ENCODE data around the gene HNRNPF. TPM values are rescaled to one million over a fixed set of nuclear protein-coding genes. Genes with fewer than 3 reads are reported as not detected.

Gene HNRNPF
- total RNA-seq, 1 donor from 2014 or later: 150 TPM

GRCh38 chr10:43387678-43388032 lies 21.3 kb downstream of the HNRNPF start:
- Histone ChIP-seq H3K27me3 (no peaks in the 10 kb centered on the region), H3K4me1 (peaks cover 32% of the 10 kb centered on the region), H3K9me3 (no peaks in the 10 kb centered on the region), H3K27ac (no peak overlapping the region), H3K4me3 (no peak overlapping the region), H3K36me3 (peaks cover 0 to 63% of the 10 kb centered on the region in 2 donors)
- TF ChIP-seq CTCF (IDR thresholded peaks at IDR 0.05): no peak
- no peak for TF ChIP-seq POLR2AphosphoS5 (IDR thresholded peaks at IDR 0.05; ENCODE audit: insufficient read depth in 1 of 2, low read depth in 1 of 2)
- no peak for TF ChIP-seq POLR2A (IDR thresholded peaks at IDR 0.05)
- DNase-seq (ENCODE audit: extremely low spot score in 2 of 2): no peak
- intact Hi-C loops (cut with DNase I): no loop called here

GRCh38 chr10:43386981-43387677 lies 21.9 kb downstream of the HNRNPF start:
- Histone ChIP-seq H3K27ac (no peak overlapping the region), H3K9me3 (no peaks in the 10 kb centered on the region), H3K4me1 (peaks cover 28% of the 10 kb centered on the region), H3K27me3 (no peaks in the 10 kb centered on the region), H3K4me3 (no peak overlapping the region), H3K36me3 (peaks cover 0 to 58% of the 10 kb centered on the region in 2 donors)
- intact Hi-C loops (cut with DNase I): no loop called here
- DNase-seq (ENCODE audit: extremely low spot score in 2 of 2): no peak
- no peak for TF ChIP-seq POLR2AphosphoS5 (IDR thresholded peaks at IDR 0.05; ENCODE audit: insufficient read depth in 1 of 2, low read depth in 1 of 2)
- no peak for TF ChIP-seq POLR2A (IDR thresholded peaks at IDR 0.05)
- TF ChIP-seq CTCF (IDR thresholded peaks at IDR 0.05): no peak

GRCh38 chr10:43386549-43386948 lies 22.4 kb downstream of the HNRNPF start:
- Histone ChIP-seq H3K27ac (no peak overlapping the region), H3K36me3 (peaks cover 0 to 52% of the 10 kb centered on the region in 2 donors), H3K9me3 (no peaks in the 10 kb centered on the region), H3K27me3 (no peaks in the 10 kb centered on the region), H3K4me3 (no peak overlapping the region), H3K4me1 (peaks cover 23% of the 10 kb centered on the region)
- TF ChIP-seq POLR2AphosphoS5 (IDR thresholded peaks at IDR 0.05; ENCODE audit: insufficient read depth in 1 of 2, low read depth in 1 of 2): peak in 1 of 2 donors; percentile 5
- no peak for TF ChIP-seq POLR2A (IDR thresholded peaks at IDR 0.05)
- intact Hi-C loops (cut with DNase I): no loop called here
- no peak for DNase-seq (ENCODE audit: extremely low spot score in 2 of 2)

- intact Hi-C loops (cut with DNase I): no loop called here
- peaks cover 0 to 42% of the 10 kb centered on the region in 2 donors for H3K36me3 ChIP-seq
- H3K27ac ChIP-seq: no peak overlapping the region
- H3K27me3 ChIP-seq: no peaks in the 10 kb centered on the region
- no peak overlapping the region for H3K4me3 ChIP-seq
- peaks cover 13% of the 10 kb centered on the region for H3K4me1 ChIP-seq
- no peaks in the 10 kb centered on the region for H3K9me3 ChIP-seq
- TF ChIP-seq POLR2AphosphoS5 (IDR thresholded peaks at IDR 0.05; ENCODE audit: insufficient read depth in 1 of 2, low read depth in 1 of 2): no peak
- no peak for DNase-seq (ENCODE audit: extremely low spot score in 2 of 2)
These were observed 23.5 kb downstream of the HNRNPF start for GRCh38 chr10:43385412-43386004.

- no peak overlapping the region for H3K4me3 ChIP-seq
- no peak for TF ChIP-seq CTCF (IDR thresholded peaks at IDR 0.05)
- no peak for TF ChIP-seq POLR2AphosphoS5 (IDR thresholded peaks at IDR 0.05; ENCODE audit: insufficient read depth in 1 of 2, low read depth in 1 of 2)
- TF ChIP-seq POLR2A (IDR thresholded peaks at IDR 0.05): no peak
- H3K9me3 ChIP-seq: no peaks in the 10 kb centered on the region
- H3K36me3 ChIP-seq: peaks cover 0 to 37% of the 10 kb centered on the region in 2 donors
- no peak for DNase-seq (ENCODE audit: extremely low spot score in 2 of 2)
- no peak overlapping the region for H3K27ac ChIP-seq
- no peaks in the 10 kb centered on the region for H3K27me3 ChIP-seq
- intact Hi-C loops (cut with DNase I): no loop called here
- H3K4me1 ChIP-seq: peaks cover 3% of the 10 kb centered on the region
These were observed 24.4 kb downstream of the HNRNPF start for GRCh38 chr10:43384252-43385221.

Measured in vagina (tissue), 2 donors.